Measurements from ENCODE around the gene DGKQ. TPM values are rescaled to one million over a fixed set of nuclear protein-coding genes. Genes with fewer than 3 reads are reported as not detected.

DGKQ gene
- total RNA-seq, 2 donors from 2014 or later, result 39.4 to 68.2 TPM

DNA sequence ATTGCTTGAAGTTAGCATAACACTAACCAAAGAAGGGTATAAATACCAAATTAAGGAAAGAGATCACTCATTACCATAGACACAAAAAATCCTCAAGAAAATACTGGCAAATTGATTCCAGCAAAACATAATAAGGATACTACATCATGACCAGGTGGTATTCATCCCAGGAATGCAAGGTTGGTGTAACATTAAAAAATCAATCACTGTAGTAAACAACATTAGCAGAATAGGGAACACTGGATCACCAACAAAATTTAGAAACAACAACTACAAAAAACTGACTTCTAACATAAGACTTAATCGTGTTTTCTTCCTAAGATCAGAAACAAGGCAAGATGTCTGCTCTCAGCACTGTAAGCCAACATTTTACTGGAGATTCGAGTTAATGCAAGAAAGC, 55.4 kb downstream of the DGKQ start:
- Histone ChIP-seq H3K9me3 (no peaks in the 10 kb centered on the region), H3K9ac (ENCODE audit: low read depth in 2 of 2, low read length in 2 of 2) (no peak overlapping the region), H3K27ac (no peak overlapping the region), H3K4me3 (no peak overlapping the region), H3K27me3 (no peaks in the 10 kb centered on the region), H3K4me1 (no peaks in the 10 kb centered on the region), H3K36me3 (no peaks in the 10 kb centered on the region)
- intact Hi-C loops (cut with DNase I), result no loop called here
- TF ChIP-seq, protein P1, sequence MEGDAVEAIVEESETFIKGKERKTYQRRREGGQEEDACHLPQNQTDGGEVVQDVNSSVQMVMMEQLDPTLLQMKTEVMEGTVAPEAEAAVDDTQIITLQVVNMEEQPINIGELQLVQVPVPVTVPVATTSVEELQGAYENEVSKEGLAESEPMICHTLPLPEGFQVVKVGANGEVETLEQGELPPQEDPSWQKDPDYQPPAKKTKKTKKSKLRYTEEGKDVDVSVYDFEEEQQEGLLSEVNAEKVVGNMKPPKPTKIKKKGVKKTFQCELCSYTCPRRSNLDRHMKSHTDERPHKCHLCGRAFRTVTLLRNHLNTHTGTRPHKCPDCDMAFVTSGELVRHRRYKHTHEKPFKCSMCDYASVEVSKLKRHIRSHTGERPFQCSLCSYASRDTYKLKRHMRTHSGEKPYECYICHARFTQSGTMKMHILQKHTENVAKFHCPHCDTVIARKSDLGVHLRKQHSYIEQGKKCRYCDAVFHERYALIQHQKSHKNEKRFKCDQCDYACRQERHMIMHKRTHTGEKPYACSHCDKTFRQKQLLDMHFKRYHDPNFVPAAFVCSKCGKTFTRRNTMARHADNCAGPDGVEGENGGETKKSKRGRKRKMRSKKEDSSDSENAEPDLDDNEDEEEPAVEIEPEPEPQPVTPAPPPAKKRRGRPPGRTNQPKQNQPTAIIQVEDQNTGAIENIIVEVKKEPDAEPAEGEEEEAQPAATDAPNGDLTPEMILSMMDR (IDR thresholded peaks at IDR 0.05), result no peak
- DNase-seq, result no peak

DNA sequence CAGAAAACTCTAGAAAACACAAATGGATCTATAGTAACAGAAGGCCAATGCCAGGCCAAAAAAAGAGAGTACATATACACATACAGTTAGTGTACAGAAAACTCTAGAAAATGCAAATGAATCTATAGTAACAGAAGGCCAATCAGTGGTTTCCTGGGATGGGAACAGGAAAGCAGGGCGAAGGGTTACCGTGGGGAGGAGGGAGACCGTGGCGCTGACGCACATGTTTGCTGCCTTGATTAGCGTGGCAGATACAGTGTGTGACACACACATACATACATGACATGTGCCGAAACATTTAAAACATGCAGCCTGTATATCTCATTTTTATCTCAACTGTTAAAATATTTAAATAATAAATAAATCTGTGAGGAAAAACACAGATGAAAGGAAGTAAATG, 55.9 kb downstream of the DGKQ start:
- Histone ChIP-seq H3K4me3 (no peak overlapping the region), H3K27me3 (no peaks in the 10 kb centered on the region), H3K9me3 (no peaks in the 10 kb centered on the region), H3K9ac (ENCODE audit: low read depth in 2 of 2, low read length in 2 of 2) (no peak overlapping the region), H3K27ac (no peak overlapping the region), H3K4me1 (no peaks in the 10 kb centered on the region), H3K36me3 (no peaks in the 10 kb centered on the region)
- no peak for DNase-seq
- TF ChIP-seq, protein P1 (IDR thresholded peaks at IDR 0.05), result no peak
- intact Hi-C loops (cut with DNase I), result no loop called here

DNA sequence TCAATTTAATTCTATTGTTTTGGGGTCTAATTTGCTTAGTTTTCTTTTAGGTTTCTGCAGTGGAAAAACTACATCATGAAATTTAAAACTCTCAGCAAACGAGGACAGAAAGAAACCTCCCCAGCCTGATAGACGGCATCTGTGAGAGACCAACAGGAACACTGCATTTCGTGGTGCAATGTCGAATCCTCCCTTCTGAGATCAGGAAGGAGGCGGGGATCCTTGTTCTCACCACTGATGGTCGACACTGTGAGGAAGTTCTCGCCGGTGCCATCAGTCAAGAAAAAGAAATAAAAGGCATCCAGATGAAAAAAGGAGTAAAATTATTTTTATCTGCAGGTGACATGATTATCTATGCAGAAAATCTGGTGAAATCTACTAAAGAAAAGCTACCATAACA, 57.8 kb downstream of the DGKQ start:
- Histone ChIP-seq H3K27ac (no peak overlapping the region), H3K4me3 (no peak overlapping the region), H3K4me1 (no peaks in the 10 kb centered on the region), H3K9ac (ENCODE audit: low read depth in 2 of 2, low read length in 2 of 2) (no peak overlapping the region), H3K27me3 (no peaks in the 10 kb centered on the region), H3K9me3 (no peaks in the 10 kb centered on the region), H3K36me3 (peaks cover 5% of the 10 kb centered on the region)
- TF ChIP-seq, protein P1 (IDR thresholded peaks at IDR 0.05), result no peak
- DNase-seq, result no peak
- intact Hi-C loops (cut with DNase I), result no loop called here

DNA sequence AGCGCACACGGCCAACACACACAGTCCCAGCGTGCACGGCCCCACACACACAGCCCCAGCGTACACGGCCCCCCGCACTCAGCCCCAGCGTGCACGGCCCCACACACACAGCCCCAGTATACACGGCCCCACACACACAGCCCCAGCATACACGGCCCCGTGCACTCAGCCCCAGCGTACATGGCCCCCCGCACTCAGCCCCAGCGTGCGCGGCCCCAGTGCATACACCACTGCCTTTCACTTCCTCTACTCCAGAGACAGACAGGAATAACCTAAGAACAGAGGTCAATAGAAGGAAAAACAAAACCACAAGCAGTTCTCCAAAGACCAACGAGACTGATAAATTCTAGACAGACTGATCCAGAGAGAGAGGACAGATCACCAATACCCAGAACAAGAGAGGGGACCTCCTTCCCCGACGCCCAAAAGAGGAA, 58.3 kb downstream of the DGKQ start:
- no peak overlapping the region for H3K27ac ChIP-seq
- no peaks in the 10 kb centered on the region for H3K27me3 ChIP-seq
- no peak for DNase-seq
- H3K9ac ChIP-seq (ENCODE audit: low read depth in 2 of 2, low read length in 2 of 2), result no peak overlapping the region
- TF ChIP-seq, protein P1 (IDR thresholded peaks at IDR 0.05), result no peak
- peaks cover 5% of the 10 kb centered on the region for H3K36me3 ChIP-seq
- no peak overlapping the region for H3K4me3 ChIP-seq
- intact Hi-C loops (cut with DNase I), result no loop called here
- no peaks in the 10 kb centered on the region for H3K4me1 ChIP-seq
- no peaks in the 10 kb centered on the region for H3K9me3 ChIP-seq

DNA sequence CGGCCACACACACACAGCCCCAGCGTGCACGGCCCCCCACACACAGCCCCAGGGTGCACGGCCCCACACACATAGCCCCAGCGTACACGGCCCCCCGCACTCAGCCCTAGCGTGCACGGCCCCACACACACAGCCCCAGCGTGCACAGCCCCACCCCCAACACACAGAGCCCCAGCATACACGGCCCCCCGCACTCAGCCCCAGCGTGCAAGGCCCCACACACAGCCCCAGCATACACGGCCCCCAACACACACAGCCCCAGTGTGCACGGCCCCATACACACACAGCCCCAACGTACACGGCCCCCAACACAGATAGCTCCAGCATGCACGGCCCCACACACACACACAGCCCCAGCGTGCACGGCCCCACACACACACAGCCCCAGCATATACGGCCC, 58.8 kb downstream of the DGKQ start:
- H3K27me3 ChIP-seq, result no peaks in the 10 kb centered on the region
- H3K9ac ChIP-seq (ENCODE audit: low read depth in 2 of 2, low read length in 2 of 2), result no peak overlapping the region
- no peaks in the 10 kb centered on the region for H3K9me3 ChIP-seq
- TF ChIP-seq, protein P1 (IDR thresholded peaks at IDR 0.05), result no peak
- H3K27ac ChIP-seq, result no peak overlapping the region
- H3K4me3 ChIP-seq, result no peak overlapping the region
- intact Hi-C loops (cut with DNase I), result no loop called here
- DNase-seq, result no peak
- H3K4me1 ChIP-seq, result no peaks in the 10 kb centered on the region
- peaks cover 5% of the 10 kb centered on the region for H3K36me3 ChIP-seq

DNA sequence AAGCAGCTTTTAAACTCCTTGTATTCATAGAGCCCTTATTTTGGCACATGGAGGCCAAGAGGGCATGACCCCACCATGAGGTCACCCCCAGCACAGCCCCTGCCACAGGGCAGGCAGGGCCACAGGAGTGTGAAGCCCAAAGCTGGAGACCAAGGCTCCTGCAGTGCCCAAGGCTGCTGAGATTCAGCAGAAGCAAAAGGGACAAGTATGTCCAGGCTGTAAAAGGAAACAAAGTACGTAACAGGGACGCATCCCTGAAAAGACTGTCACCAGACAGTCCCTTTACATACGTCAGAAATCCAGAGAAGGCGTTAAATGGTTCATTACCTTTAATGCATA, 60.1 kb downstream of the DGKQ start:
- DNase-seq, result no peak
- peaks cover 5% of the 10 kb centered on the region for H3K36me3 ChIP-seq
- no peaks in the 10 kb centered on the region for H3K27me3 ChIP-seq
- H3K4me3 ChIP-seq, result no peak overlapping the region
- no peaks in the 10 kb centered on the region for H3K4me1 ChIP-seq
- H3K9me3 ChIP-seq, result no peaks in the 10 kb centered on the region
- TF ChIP-seq, protein P1 (IDR thresholded peaks at IDR 0.05), result no peak
- H3K9ac ChIP-seq (ENCODE audit: low read depth in 2 of 2, low read length in 2 of 2), result no peak overlapping the region
- intact Hi-C loops (cut with DNase I), result no loop called here
- no peak overlapping the region for H3K27ac ChIP-seq

Data from colonic mucosa (tissue), 4 donors.